B cell (primary cell): Measurements from ENCODE around the gene RAB25. TPM values are rescaled to one million over a fixed set of nuclear protein-coding genes. Genes with fewer than 3 reads are reported as not detected.

Experiments used
- ATAC-seq: fragments of 200-7000 bp; cut with Tn5 transposase; one replicate; pipeline ENCODE4 v1.10.0; 2021; ENCODE audit warnings: low read depth, mild to moderate bottlenecking, moderate number of reproducible peaks, moderate library complexity
- CTCF ChIA-PET: fragments of 350-600 bp; sonication (Branson Sonifier 250); formaldehyde crosslinking; loops from one replicate; lab custom pipeline; 2021; ENCODE audit warnings: antibody characterized with exemption, inconsistent platforms; lab: Charles Lee
- POLR2A ChIA-PET: fragments of 350-600 bp; sonication (Branson Sonifier 250); formaldehyde crosslinking; loops from one replicate; lab custom pipeline; 2021; ENCODE audit warnings: antibody characterized with exemption; lab: Charles Lee
- DNase-seq: peaks from one replicate; pipeline ENCODE4 v3.0.0; 2013
- H2AFZ ChIP-seq: 2 replicates; pipeline ENCODE4 v1.6.1; 2012; ENCODE audit warnings: mild to moderate bottlenecking, low read depth, low read length; ENCODE audit not compliant: insufficient read depth, poor library complexity, severe bottlenecking
- H3K27ac ChIP-seq, 2 donors: 1 replicate in 1 of 2; 2 replicates in 1 of 2; pipeline ENCODE4 v1.5.1; 2012 to 2013; ENCODE audit warnings: low read length in 2 of 2, mild to moderate bottlenecking in 2 of 2, moderate library complexity in 1 of 2
- H3K27me3 ChIP-seq, 4 experiments: fragments of 200-600 bp in 1 of 4; sonication (generic) in 1 of 4; replicated peaks in 1 of 4; 1 replicate in 2 of 4; 2 replicates in 2 of 4; pipeline versions ENCODE4 v1.6.1 to v1.7.0; 2013 to 2016; ENCODE audit warnings: low read length in 3 of 4, mild to moderate bottlenecking in 2 of 4, mixed read lengths in 1 of 4, moderate library complexity in 1 of 4; ENCODE audit not compliant: insufficient read depth in 4 of 4, control insufficient read depth in 3 of 4; ENCODE audit errors: control extremely low read depth in 1 of 4
- H3K36me3 ChIP-seq, 2 experiments: replicated peaks in 1 of 2; 1 replicate in 1 of 2; 2 replicates in 1 of 2; pipeline versions ENCODE4 v1.6.1 to v1.7.1; 2013; ENCODE audit warnings: low read length in 1 of 2; ENCODE audit not compliant: insufficient read depth in 2 of 2, control insufficient read depth in 1 of 2; ENCODE audit errors: control extremely low read depth in 1 of 2, extremely low read depth in 1 of 2
- H3K4me1 ChIP-seq, 2 donors: fragments of 200-600 bp in 1 of 2; sonication (generic) in 1 of 2; 1 replicate in 1 of 2; 2 replicates in 1 of 2; pipeline versions ENCODE4 v1.5.1 to v1.6.1; 2013 to 2017; ENCODE audit warnings: low read length in 2 of 2; ENCODE audit not compliant: control insufficient read depth in 2 of 2, insufficient read depth in 2 of 2
- H3K4me2 ChIP-seq: replicated peaks from 2 replicates; pipeline ENCODE3; 2012; ENCODE audit warnings: mild to moderate bottlenecking, low read depth, low read length; ENCODE audit not compliant: poor library complexity, severe bottlenecking
- H3K4me3 ChIP-seq, 5 experiments: fragments of 200-600 bp in 1 of 5; sonication (generic) in 1 of 5; 1 replicate in 3 of 5; 2 replicates in 2 of 5; pipeline versions ENCODE4 v1.5.1 to v1.7.0; 2011 to 2016; ENCODE audit warnings: low read length in 4 of 5, mild to moderate bottlenecking in 4 of 5, low read depth in 2 of 5, control low read depth in 1 of 5, moderate library complexity in 1 of 5; ENCODE audit not compliant: insufficient read depth in 1 of 5; ENCODE audit errors: control extremely low read depth in 1 of 5, extremely low read depth in 1 of 5
- H3K79me2 ChIP-seq: fragments of 200-600 bp; sonication (generic); one replicate; pipeline ENCODE4 v1.6.0; 2016; ENCODE audit warnings: low read length; ENCODE audit not compliant: control insufficient read depth, insufficient read depth
- H3K9ac ChIP-seq: fragments of 200-600 bp; sonication (generic); 2 replicates; pipeline ENCODE4 v1.6.1; 2017; ENCODE audit warnings: mild to moderate bottlenecking, low read length, moderate library complexity
- H3K9me3 ChIP-seq, 3 donors: one replicate each; pipeline versions ENCODE4 v1.6.1 to v1.7.1; 2013; ENCODE audit warnings: low read length in 2 of 3; ENCODE audit not compliant: control insufficient read depth in 2 of 3, insufficient read depth in 1 of 3; ENCODE audit errors: control extremely low read depth in 1 of 3
- H4K20me1 ChIP-seq: 2 replicates; pipeline ENCODE4 v1.6.0; 2012; ENCODE audit warnings: mild to moderate bottlenecking, low read length; ENCODE audit not compliant: insufficient read depth, control insufficient read depth, poor library complexity, severe bottlenecking
- H3K27ac Mint-ChIP-seq: one replicate; pipeline ENCODE4 v1.8.0; 2021; ENCODE audit warnings: mixed read lengths
- H3K27me3 Mint-ChIP-seq: one replicate; pipeline ENCODE4 v1.8.0; 2021; ENCODE audit warnings: mixed read lengths
- H3K4me1 Mint-ChIP-seq: one replicate; pipeline ENCODE4 v1.8.0; 2021; ENCODE audit warnings: mixed read lengths
- H3K4me3 Mint-ChIP-seq: one replicate; pipeline ENCODE4 v1.8.0; 2021; ENCODE audit warnings: mixed read lengths
- H3K9me3 Mint-ChIP-seq: one replicate; pipeline ENCODE4 v1.8.0; 2022; ENCODE audit warnings: mixed read lengths; ENCODE audit not compliant: insufficient read depth
- CTCF ChIP-seq: fragments of 200-600 bp; IDR thresholded peaks from one replicate; pipeline ENCODE4 v1.8.0; 2022; ENCODE audit warnings: antibody characterized with exemption, mild to moderate bottlenecking
- EZH2 ChIP-seq: IDR thresholded peaks from 2 replicates; pipeline ENCODE4 v1.6.1; 2012; ENCODE audit warnings: borderline replicate concordance, low read depth, mild to moderate bottlenecking, moderate library complexity, low read length; ENCODE audit not compliant: insufficient read depth, poor library complexity, severe bottlenecking
- WGBS: methylation state at CpG from one replicate; pipeline ENCODE4 v1.1.5; 2013; ENCODE audit warnings: missing lambda C conversion rate; ENCODE audit not compliant: insufficient coverage; 5-methylcytosine and 5-hydroxymethylcytosine counted together
- intact Hi-C: fragments of 100-400 bp; cut with micrococcal nuclease; formaldehyde crosslinking; loops from one replicate; pipeline ENCODE4 v1.10.0; 2022
- polyA plus RNA-seq: library from polyadenylated mRNA; depleted of rRNA; stranded (reverse); fragments of >200 nt; gene quantifications from 2 replicates; pipeline ENCODE4 v1.2.3, GENCODE V29; 2012
- total RNA-seq, 2 donors: library from RNA; stranded (reverse); fragments of 120-200 nt in 1 of 2; gene quantifications; 1 replicate in 1 of 2; 2 replicates in 1 of 2; pipeline versions ENCODE4 v1.2.3 to v1.2.4, GENCODE V29; 2013 to 2022

The RAB25 gene
- total and polyA plus RNA-seq, 2 donors (not counting 1 experiment from before 2014, with no cell fraction given), result 0.69 to 2.2 TPM

DNA sequence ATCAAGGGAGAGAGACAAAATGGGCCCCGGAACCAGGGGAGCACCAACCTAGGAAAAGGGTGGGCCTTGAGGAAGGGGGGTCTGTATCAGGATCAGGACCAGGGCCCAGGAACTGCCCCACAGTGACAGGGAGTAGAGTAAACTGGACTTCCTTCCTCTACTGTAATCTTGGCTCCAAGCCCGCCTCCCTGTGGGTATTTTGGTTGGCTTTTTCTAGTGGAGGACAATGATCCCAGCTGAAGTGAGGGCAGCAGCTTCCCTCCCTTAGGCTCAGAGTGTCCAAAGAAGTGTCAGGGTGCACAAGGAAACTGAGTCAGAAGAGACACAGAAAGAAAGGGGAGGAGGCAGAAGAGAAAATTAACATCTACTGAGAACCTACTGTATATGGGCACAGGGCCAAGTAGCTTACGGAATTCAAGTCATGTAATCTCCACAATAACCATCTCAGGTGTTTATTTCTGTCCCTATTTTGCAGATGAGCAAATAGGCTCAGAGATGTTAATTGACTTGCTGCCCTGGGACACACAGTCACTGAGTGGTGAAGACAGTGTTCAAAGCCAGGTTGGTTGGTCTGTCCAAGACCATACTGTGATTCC is 12.2 kb upstream of the RAB25 start:
- Histone ChIP-seq H3K9me3 (no peaks in the 10 kb centered on the region), H3K27me3 (no peaks in the 10 kb centered on the region), H3K36me3 (peaks cover 0 to 15% of the 10 kb centered on the region in 2 experiments), H2AFZ (no peak overlapping the region), H3K4me1 (peaks cover 0 to 8% of the 10 kb centered on the region in 2 donors), H3K4me2 (no peak overlapping the region), H3K4me3 (no peak overlapping the region), H3K9ac (no peak overlapping the region), H3K79me2 (no peaks in the 10 kb centered on the region), H3K27ac (no peak overlapping the region), H4K20me1 (no peaks in the 10 kb centered on the region)
- ATAC-seq, result no peak
- no peak for DNase-seq
- ChIA-PET POLR2A (no interaction called here), CTCF (interaction anchor here (0.6 kb wide), 1 partner anchor 799 kb away, joined by 3 read pairs; no protein-coding TSS in a partner anchor)
- intact Hi-C loops, result no loop called here
- Mint-ChIP-seq H3K4me3 (no peak overlapping the region), H3K9me3 (no peaks in the 10 kb centered on the region), H3K27ac (no peak overlapping the region), H3K4me1 (peaks cover 11% of the 10 kb centered on the region), H3K27me3 (no peaks in the 10 kb centered on the region)
- 100% methylated on average over 1 of the region's 3 CpGs for whole genome bisulfite sequencing
- no peak for TF ChIP-seq EZH2
- TF ChIP-seq CTCF, result no peak

DNA sequence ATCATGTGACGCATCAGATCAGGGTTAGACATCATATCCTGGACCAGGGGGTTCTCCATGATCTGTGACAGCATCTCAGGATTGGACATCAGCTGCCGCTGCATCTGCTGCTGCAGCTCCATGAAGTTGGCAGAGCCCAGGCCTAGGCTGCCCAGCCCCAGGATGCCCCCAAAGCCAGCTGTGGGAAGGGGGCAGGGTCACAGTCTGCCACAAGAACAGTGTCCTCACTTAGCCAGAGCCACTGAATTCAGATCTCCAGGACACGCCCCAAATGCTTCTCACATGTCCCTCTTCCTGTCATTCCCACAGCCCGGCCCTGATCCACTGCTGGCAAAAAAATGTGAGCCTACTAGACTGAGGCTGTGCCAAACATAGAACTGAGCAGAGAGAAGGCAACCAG is 10.6 kb upstream of the RAB25 start:
- ATAC-seq (no peak), DNase-seq (no peak)
- WGBS, result 93% methylated on average over 4 of the region's 4 CpGs
- no peak overlapping the region for H3K4me3 Mint-ChIP-seq
- Histone ChIP-seq H3K9me3 (no peaks in the 10 kb centered on the region), H3K36me3 (peaks cover 0 to 8% of the 10 kb centered on the region in 2 experiments), H3K9ac (no peak overlapping the region), H4K20me1 (no peaks in the 10 kb centered on the region), H2AFZ (no peak overlapping the region), H3K4me1 (peaks cover 3 to 14% of the 10 kb centered on the region in 2 donors), H3K27ac (no peak overlapping the region), H3K4me3 (no peak overlapping the region), H3K27me3 (no peaks in the 10 kb centered on the region), H3K79me2 (peaks cover 10% of the 10 kb centered on the region), H3K4me2 (no peak overlapping the region)
- CTCF ChIA-PET, result no interaction called here
- no peaks in the 10 kb centered on the region for H3K9me3 Mint-ChIP-seq
- POLR2A ChIA-PET, result interaction anchor here (0.6 kb wide), 1 partner anchor 523 kb away, joined by 4 read pairs; no protein-coding TSS in a partner anchor
- intact Hi-C loops, result loop anchor here (5.0 kb wide), 1 partner anchor 778 kb away; the partner anchor contains the start of gene CLK2
- no peaks in the 10 kb centered on the region for H3K27me3 Mint-ChIP-seq
- H3K4me1 Mint-ChIP-seq, result peaks cover 20% of the 10 kb centered on the region
- no peak overlapping the region for H3K27ac Mint-ChIP-seq
- TF ChIP-seq CTCF (no peak), EZH2 (no peak)
